SK-N-MC (cell line): ENCODE results near the gene RABGGTB.

Experiments
- EZH2 ChIP-seq: fragments of 200-600 bp; sonication (generic); IDR thresholded peaks from one replicate; pipeline ENCODE4 v1.6.1; 2017; ENCODE audit warnings: antibody characterized with exemption
- POLR2AphosphoS5 ChIP-seq: IDR thresholded peaks from 2 replicates; pipeline ENCODE4 v1.6.1; 2012; ENCODE audit warnings: mild to moderate bottlenecking, low read depth, low read length, borderline replicate concordance

DNA sequence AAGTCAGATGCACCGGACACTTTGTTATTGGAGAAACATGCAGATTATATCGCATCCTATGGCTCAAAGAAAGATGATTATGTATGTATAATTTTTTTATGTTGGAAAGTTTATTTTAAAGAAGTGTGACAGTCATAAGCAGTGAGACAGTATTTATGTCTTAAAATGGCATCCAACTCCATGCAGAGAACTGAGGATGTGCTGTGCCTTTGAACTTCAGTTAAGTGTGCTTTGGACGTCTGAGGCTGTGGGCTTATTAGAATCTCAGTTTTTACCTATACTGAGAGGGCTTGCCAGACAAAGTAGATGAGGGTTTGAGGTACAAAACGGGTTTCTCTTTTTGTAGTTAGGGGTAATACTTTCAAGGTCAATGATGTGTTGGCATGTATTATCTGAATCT is 1.5 kb downstream of the RABGGTB start:
- TF ChIP-seq EZH2: no peak
- TF ChIP-seq POLR2AphosphoS5: no peak; the same call in 1 of the 2 replicates
